HG03521 (cell line): Measurements from ENCODE around the gene SEC24A.
"Not testable (repeated sequence)": the region's sequence is repeated elsewhere in the genome, so short reads cannot be mapped to it uniquely, and the experiment has no call there.

Experiments
- ATAC-seq: cut with Tn5 transposase; IDR thresholded peaks from one replicate; pipeline ENCODE4 v1.9.1; 2021; ENCODE audit warnings: mild to moderate bottlenecking, moderate library complexity; ENCODE audit not compliant: unreplicated experiment

The SEC24A gene

DNA sequence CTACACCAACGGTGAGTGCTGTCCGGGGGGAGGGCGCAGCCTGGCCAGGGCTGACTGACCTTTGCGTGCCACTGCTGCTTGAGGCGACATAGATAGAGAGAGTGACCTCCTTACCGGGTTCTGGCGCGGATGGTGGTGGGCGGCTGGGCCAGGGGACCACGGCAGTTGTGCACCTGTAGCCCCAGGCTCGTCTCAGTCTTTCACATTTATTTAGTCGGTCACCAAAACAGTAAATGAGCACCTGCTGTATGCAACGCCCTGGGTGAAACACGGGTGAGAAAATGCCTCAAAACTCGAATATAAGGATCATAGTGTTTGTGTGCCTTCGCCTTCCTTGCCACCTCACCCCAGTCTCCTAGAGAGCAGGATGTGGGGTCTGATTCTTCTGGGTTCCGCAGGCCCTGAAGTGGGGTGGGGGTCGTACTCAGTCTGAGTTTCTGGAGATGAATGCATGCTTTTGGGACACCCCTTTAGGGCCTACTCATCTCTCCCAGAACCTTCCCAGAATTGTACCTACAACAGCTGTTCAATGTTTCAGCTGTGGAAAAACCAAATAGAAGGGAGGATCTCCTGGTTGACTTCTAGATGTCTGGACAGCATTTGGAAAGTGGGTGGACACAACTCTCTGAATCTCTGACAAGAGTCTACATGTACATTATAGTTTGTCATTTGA lies 714 bp downstream of the SEC24A start:
- no peak for ATAC-seq

DNA sequence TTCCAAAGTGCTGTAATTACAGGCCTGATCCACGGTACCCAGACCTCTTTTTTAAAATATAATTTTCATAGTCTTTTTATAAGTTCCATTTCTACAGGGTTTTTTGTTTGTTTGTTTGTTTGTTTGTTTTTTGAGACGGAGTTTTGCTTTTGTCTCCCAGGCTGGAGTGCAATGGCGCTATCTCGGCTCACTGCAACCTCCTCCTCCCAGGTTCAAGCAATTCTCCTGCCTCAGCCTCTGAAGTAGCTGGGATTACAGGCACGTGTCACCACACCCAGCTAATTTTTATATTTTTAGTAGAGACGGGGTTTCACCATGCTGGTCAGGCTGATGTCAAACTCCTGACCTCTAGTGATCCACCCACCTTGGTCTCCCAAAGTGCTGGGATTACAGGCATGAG lies 2.1 kb downstream of the SEC24A start:
- not testable (repeated sequence) for ATAC-seq

DNA sequence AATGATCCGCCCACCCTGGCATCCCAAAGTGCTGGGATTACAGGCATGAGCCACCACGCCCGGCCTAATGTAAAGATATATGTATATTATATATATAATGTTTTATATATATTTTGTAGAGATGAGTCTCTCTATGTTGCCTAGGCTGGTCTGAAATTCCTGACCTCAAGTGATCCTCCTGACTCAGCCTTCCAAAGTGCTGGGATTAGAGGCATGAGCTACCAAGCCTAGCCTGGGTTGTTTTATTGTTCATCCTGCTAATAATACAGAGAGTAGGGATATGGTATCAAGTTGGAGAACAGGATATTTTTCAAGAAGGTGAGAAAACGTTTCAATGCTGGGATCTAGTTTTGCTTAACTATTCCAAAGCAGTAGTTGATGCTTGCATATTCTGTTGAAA lies 2.9 kb downstream of the SEC24A start:
- ATAC-seq: no peak

DNA sequence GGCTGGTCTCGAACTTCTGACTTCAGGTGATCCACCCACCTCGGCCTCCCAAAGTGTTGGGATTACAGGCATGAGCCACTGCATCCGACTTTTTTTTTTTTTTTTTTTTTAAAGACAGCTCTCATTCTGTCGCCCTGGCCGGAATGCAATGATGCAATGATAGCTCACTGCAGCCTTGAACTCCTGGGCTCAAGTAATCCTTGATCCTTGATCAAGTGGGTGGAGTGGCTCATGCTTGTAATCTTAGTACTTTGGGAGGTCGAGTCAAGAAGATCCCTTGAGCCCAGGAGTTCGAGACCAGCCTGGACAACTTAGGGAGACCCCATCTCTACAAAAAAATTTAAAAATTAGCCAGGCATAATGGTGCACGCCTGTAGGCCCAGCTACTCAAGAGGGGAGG lies 8.1 kb downstream of the SEC24A start:
- ATAC-seq: no peak

DNA sequence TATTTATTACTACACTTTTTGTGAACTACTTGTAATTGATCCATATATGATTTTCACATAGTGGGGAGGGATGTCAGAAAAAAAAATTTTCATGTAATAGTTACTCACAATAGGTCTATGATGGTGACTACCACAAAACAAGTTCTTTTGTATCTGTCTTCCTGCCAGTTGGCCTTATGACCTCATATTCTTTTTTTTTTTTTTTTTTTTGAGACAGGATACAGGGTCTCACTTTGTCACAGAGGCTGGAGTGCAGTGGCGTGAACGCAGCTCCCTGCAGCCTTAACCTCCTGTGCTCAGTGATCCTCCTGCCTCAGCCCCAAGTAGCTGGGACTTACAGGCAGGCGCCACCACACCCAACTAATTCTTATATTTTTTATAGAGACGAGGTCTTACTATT lies 10.9 kb downstream of the SEC24A start:
- no peak for ATAC-seq

DNA sequence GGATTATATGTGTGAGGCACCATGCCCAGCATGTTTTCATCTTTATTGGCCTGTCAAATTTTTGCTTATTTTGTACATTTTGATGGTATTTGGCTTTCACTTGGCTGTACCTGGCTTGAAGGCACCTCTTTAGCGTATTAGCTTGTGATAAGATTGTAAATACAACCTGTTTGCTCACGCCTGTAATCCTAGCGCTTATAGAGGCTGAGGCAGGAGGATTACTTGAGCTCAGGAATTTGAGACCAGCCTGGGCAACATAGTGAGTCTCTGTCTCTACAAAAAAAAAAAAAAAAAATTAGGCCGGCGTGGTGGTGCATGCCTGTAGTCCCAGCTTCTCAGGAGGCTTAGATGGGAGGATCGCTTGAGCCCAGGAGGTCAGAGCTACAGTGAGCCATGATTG lies 11.3 kb downstream of the SEC24A start:
- ATAC-seq: no peak

DNA sequence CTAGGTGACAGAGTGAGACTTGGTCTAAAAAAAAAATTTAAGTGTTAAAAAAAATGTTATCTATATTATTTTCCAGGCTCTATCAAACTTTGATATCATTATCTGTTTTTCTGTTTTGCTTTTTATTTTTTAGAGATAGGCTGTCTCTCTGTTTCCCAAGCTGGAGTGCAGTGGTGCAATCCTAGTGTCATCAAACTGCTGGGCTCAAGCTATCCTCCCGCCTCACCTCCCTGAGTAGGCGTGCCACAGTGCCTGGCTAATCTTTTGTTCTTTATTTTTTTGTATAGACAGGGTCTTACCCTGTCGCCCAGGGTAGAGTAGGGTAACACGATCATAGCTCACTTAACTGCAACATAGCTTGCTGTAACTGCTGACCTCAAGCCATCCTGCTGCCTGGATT lies 14.4 kb downstream of the SEC24A start:
- ATAC-seq: no peak

DNA sequence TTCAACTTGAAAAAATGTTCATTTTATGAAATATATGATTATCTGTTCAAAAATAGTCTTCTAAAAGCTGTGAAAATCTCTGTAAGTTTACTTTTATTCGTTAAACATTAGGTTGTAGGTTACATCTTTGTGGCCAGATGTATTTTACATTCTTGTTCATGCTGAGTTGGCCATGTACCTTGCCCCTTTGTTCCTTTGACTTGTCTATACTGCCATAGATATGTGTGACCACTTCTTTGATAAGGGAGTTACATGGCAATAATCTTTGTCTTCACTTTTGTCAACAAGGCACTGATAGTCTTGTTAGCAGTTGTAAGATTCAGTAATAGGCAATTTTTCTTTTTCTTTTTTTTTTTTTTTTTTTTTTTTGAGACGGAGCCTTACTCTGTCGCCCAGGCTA lies 15.9 kb downstream of the SEC24A start:
- no peak for ATAC-seq

DNA sequence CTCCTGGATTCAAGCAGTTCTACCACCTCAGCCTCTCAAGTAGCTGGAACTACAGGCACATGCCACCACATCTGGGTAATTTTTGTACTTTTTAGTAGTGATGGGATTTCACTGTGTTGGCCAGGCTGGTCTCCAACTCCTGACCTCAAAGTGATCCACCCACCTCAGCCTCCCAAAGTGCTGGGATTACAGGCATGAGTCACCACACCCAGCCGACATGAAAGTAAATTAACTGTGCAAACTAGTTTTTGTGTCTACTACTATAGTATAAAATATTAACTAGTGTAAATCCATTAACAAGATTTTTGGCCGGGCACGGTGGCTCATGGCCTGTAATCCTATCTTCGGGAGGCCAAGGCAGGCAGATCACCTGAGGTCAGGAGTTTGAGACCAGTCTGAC lies 25.0 kb downstream of the SEC24A start:
- not testable (repeated sequence) for ATAC-seq

DNA sequence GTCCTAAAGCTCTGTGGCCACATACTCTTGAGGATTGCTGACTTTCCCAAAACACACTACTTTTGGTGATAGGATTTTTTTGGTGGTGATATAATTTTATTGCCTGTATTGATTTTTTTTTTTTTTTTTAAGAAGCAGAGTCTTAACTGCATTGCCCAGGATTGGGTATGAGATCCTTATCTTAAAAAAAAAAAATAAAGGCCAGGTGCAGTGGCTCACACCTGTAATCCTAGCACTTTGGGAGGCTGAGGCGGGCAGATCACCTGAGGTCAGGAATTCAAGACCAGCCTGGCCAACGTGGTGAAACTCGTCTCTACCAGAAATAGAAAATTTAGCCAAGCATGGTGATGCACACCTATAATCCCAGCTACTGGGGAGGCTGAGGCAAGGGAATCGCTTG lies 28.8 kb downstream of the SEC24A start:
- not testable (repeated sequence) for ATAC-seq

DNA sequence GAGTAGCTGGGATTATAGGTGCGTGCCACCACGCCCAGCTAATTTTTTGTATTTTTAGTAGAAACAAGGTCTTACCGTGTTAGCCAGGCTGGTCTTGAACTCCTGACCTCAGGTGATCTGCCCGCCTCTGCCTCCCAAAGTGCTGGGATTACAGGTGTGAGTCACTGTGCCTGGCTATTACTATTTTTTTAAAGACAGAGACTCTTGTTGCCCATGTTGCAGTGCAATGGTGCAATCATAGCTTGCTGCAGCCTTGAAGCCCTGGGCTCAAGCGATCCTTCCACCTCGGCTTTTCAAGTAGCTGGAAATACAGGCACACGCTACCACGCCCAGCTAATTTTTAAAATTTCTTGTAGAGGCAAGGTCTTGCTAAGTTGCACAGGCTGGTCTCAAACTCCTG lies 41.6 kb downstream of the SEC24A start:
- not testable (repeated sequence) for ATAC-seq

DNA sequence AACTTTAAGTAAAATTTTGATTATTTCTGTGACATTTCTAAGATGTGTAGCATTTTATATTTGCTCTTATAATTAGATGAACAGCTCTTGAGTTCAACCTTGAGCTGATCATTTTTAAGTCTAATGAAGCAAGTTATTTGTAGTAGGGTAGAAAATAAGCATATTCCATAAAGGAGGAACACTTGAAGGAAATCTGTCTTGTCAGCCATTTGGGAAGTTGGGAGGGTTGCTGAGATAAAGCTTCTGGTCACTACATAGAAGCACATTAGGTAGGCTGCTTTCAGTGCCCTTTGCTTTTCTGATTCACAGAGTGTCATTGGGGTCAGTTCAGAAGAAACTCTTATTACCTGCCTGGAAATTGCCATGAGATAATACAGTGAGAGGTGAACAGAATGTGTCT lies 44.1 kb downstream of the SEC24A start:
- no peak for ATAC-seq

DNA sequence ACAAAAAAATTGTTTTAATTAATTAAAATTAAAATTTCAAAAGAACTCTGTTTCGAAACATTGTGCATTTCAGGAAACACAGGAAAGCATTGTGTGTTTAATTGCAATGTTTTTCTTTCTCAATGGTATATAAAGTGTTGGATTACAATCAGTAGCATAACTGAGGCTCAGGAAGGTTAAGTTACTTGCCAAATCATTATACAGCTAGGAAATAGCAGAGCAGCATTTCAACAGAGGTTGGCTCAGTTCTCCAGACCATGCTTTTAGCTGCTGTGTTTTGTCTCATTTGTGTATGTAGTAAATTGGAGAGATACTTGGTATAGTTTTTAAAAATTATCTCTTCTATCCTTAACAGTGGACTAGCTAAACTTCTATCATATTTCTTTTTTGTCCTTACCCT lies 59.7 kb downstream of the SEC24A start:
- no peak for ATAC-seq

DNA sequence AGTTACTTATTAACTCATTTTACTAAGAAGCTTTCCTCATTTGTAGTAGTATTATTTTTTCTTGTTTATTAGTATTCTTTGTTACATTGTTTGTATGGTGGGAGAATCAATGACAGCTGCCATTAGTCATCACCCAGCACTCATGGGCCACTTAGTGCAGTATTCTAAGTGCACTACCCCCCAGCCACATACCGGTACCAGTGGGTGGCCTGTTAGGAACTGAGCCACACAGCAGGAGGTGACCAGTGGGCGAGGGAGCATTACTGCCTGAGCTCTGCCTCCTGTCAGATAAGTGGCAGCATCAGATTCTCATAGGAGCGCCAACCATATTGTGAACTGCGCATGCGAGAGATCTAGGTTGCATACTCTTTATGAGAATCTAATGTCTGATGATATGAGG lies 65.5 kb downstream of the SEC24A start:
- no peak for ATAC-seq

DNA sequence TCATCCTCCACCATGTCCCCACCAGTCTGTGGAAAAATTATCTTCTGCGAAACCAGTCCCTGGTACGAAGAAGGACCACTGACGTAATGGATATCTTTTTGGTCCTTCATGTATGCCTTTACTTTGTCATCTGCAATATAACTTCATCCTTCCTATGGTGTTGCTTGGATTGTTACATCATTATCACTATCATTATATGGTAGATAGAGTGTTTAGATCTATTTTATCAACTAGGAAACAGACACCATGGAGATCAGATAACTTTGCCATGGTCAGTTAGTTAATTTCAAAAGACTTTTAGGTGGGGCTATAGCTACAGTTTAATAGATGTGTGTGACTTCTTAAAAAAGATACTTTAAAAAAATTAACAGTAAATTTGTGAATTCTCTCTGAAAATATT lies 66.0 kb downstream of the SEC24A start:
- ATAC-seq: no peak

DNA sequence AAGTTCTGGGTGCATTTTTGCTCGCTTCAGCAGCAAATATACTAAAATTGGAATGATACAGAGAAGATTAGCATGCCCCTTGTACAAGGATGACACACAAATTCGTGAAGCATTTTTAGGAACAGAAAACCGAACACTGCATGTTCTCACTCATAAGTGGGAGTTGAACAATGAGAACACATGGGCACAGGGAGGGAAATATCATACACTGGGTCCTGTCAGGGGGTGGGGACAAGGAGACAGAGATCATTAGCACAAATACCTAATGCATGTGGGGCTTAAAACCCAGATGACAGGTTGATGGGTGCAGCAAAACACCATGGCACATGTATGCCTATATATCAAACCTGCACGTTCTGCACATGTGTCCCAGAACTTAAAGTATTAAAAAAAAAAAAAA lies 66.9 kb downstream of the SEC24A start:
- not testable (repeated sequence) for ATAC-seq

DNA sequence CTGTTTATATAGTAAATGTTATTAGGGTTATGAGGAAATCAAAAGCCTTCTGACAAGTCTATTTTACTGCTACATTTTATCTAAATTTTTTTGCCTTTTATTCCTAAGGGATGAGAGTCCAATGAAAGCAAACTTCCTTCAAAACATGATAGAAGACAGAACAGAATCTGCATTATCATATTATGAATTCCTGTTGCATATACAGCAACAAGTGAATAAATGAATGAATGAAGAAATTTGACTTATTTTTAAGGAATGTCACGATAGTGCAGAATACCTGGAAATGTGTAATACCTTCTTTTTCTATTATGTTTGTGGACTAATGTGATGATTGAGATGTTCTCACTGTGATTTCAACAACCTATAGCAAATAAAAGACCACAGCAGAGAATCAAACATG lies 76.3 kb downstream of the SEC24A start:
- ATAC-seq: no peak

DNA sequence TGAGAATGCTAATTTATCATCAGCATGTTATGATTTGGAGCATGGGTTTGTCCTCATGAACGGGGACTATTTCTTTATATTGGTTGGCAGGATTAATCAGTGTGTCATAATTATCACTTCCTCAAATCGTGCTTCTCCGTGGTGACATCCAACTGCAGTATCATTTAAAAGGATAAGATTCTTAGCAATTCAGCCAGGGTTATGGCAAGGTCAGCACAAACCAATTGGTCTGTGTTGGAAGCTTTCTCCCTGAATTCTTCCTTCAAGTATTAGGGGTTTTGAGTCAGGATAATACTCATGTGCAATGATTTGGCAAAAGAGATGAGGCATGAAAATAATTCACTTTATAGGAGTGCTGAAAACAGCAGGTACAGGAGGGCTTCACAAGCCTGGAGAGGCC lies 84.2 kb downstream of the SEC24A start:
- no peak for ATAC-seq

DNA sequence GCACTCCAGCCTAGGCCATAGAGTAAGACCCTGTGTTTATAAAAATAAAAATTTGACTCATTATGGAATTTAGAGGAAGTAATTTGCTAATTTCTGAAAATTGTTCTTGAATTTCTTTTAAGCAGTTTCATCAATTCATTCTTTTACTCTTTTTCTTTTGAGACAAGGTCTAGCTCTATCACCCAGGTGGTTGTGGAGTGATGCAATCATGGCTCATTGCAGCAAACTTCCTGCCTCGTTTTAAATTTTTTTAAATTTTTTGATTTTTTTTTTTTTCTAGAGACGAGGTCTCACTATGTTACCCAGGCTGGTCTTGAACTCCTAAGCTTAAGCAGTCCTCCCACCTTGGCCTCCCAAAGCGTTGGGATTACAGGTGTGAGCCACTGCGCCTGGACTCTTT lies 86.7 kb downstream of the SEC24A start:
- no peak for ATAC-seq

DNA sequence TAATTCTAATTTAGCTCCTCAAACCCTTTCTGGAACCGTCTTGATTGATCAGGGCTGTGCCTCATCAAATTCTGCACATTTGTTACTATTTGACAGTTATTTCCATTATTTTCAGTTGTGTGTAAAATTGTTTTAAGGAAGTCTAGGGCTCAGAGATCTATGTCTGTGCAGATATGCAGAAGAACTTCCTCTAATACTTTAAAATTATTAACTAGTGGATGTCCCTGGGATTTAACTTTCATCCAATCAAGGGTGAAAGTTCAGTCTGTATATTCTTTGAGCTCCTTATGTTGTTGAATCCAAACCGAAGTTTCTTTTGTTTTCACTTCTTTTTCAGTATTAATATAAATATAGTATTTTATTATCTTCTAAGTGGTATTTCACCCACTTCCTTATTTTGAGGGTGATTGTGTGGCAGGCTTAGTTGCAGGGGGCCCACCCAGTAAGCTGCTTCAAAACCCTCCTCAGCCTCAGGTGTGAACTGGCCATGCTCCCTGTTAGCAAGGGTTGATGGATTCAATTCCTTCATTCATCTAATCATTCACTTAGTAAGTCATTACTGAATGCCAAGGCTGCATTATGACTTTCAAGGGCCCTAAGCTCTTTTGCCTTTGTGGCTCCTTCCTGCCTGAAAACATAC lies 87.7 kb downstream of the SEC24A start:
- ATAC-seq: no peak

DNA sequence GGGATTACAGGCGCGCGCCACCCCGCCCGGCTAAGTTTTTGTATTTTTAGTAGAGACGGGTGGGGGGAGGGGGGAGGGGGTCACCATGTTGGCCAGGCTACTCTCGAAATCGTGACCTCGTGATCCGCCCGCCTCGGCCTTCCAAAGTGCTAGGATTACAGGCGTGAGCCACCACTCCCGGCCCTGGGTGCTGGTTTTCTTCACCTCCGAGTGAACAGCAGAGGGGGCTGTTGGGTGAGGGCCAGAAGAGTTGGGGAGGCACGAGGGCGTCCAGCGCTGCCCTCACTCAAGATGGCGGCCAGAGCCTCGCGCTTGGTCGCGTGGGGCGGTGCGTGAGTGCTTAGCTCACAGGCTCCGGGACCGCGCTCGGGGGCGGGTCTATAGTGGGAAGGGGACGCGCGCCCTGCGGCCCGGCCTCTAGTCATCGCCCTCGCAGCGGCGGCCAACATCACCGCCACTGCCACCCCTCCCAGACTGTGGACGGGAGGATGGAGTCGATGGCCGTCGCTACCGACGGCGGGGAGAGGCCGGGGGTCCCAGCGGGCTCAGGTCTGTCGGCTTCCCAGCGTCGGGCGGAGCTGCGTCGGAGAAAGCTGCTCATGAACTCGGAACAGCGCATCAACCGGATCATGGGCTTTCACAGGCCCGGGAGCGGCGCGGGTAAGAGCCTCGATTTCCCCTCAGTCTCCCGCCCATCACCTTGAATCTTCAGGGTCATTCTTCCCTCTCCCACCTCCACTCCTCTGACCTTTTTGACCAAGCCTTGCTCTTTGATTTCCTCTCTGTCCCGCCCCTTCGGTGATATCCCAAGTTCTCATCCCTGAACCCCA lies 89.8 kb downstream of the SEC24A start, which contains the start of gene CAMLG:
Gene CAMLG (plus strand): TSS at position 416 of the 830 bp plus-strand sequence. CDS start 73 bp downstream, at position 489.
- peak; percentile 98 for ATAC-seq
